ENCODE measurements around the gene COL20A1. TPM values are rescaled to one million over a fixed set of nuclear protein-coding genes. Genes with fewer than 3 reads are reported as not detected.
A peak's percentile ranks its signal among the peaks of the same experiment; 100 is the strongest.

The COL20A1 gene
- total and polyA plus RNA-seq, 7 experiments from 2014 or later = 0.08 TPM; not detected in 6

DNA sequence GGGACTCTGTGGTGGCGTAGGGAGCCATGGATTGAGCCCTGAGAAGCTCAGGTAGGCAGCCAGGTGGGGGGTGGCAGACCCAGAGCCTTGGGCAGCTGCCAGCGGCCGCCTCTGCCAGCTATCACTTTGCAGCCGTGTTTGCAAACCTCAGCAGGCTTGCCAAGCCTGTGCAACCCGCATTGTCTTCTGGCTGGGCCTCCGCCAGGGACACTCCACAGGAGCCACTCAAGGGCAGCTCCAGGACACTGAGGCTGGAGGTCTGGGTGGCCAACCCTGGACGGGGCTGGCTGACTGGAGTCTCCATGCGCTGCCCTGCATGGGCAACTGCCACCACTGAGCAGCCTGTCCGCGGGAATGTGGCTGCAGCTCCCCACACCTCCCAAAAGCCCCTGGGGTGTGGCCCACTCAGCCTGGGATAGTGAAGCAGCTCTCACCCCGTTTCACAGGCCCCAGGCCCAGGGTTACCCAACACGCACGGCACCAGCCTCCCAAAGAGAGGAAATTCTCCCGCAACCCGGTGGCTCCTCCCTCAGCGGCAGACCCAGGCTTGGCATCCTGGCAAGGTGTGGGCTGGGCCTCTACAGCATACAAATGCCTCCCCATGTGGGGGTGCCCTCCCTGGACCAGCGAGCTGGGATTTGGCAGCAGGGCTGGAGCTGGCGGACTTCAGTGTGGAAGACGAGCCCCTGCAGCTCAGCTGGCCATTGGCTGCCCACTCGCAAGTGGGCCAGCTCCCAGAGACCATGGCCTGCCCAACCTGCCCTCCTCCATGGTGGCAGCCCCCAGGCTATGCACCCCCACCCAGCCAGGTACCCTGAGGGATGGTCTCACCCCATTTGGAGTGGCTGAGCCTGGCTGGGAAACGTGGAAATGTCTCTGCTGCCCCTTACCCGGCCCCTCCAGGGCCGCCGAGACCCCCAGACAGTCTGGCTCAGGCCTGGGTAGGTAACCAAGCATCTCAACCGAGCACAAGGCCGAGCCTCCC is 65.2 kb downstream of the COL20A1 start:
- no peak for ATAC-seq
- POLR2A ChIA-PET = no interaction called here
- no peak for DNase-seq
- no peaks in the 10 kb centered on the region for H3K9me3 Mint-ChIP-seq
- H3K4me3 Mint-ChIP-seq = no peak overlapping the region
- CTCF ChIA-PET = no interaction called here
- H3K9me3 ChIP-seq (ENCODE audit: control insufficient read depth in 2 of 3, low read length in 3 of 3) = no peaks in the 10 kb centered on the region
- H3K36me3 ChIP-seq (ENCODE audit: control insufficient read depth in 2 of 3, insufficient read depth in 3 of 3, low read length in 3 of 3) = no peaks in the 10 kb centered on the region
- H3K27me3 Mint-ChIP-seq = peaks cover 9 to 25% (median 12%) of the 10 kb centered on the region in 5 donors
- H3K4me1 Mint-ChIP-seq = peaks cover 0 to 5% (median 0%) of the 10 kb centered on the region in 7 donors
- H3K4me1 ChIP-seq (ENCODE audit: control insufficient read depth in 2 of 2, insufficient read depth in 2 of 2, low read length in 2 of 2) = no peaks in the 10 kb centered on the region
- H3K27me3 ChIP-seq (ENCODE audit: control insufficient read depth in 2 of 2, insufficient read depth in 2 of 2, low read length in 2 of 2) = peaks cover 0 to 3% of the 10 kb centered on the region in 2 donors
- intact Hi-C loops (cut with micrococcal nuclease) = no loop called here
- no peak overlapping the region for H3K4me3 ChIP-seq (ENCODE audit: low read length)
- H3K27ac Mint-ChIP-seq = no peak overlapping the region
- H3K27ac ChIP-seq (ENCODE audit: low read depth, low read length) = no peak overlapping the region
- no peaks in the 10 kb centered on the region for H3K36me3 Mint-ChIP-seq

DNA sequence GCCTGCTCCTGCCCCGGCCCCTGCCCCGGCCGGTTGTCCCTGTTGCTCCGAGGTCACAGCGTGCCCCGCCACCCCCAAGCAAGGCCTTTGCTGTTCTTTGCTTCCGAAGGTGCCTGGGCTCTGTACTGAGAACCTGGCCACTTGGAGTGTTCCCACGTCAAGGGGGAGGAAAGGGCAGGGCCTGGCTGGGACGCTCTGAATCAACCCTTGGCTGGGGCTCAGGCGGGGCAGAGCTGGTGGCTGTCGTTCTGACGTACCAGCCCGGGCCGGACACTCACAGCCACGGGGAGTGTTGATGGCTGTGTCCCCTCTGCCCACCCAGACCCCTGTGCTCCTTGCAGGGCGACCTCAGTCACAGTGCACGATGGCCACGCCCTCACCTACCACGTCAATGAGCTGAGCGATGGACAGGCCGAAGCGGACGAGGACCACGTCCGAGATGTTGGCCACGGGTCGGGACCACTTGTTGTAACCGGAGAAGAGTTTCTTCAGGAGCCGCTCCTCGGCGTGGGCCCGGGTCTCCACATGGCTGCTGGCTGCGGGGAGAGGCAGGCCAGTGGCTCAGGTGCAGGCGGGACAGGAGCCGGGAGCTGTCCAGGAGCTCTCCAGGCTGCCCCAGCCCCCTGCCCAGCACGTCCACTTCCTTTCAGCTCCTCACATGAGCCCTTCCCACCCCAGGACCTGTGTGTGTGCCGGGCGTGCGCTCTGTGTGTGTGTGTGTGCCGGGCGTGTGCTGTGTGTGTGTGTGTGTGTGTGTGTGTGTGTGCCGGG is 66.4 kb downstream of the COL20A1 start:
- H3K4me3 Mint-ChIP-seq = no peak overlapping the region
- no peak for ATAC-seq

DNA sequence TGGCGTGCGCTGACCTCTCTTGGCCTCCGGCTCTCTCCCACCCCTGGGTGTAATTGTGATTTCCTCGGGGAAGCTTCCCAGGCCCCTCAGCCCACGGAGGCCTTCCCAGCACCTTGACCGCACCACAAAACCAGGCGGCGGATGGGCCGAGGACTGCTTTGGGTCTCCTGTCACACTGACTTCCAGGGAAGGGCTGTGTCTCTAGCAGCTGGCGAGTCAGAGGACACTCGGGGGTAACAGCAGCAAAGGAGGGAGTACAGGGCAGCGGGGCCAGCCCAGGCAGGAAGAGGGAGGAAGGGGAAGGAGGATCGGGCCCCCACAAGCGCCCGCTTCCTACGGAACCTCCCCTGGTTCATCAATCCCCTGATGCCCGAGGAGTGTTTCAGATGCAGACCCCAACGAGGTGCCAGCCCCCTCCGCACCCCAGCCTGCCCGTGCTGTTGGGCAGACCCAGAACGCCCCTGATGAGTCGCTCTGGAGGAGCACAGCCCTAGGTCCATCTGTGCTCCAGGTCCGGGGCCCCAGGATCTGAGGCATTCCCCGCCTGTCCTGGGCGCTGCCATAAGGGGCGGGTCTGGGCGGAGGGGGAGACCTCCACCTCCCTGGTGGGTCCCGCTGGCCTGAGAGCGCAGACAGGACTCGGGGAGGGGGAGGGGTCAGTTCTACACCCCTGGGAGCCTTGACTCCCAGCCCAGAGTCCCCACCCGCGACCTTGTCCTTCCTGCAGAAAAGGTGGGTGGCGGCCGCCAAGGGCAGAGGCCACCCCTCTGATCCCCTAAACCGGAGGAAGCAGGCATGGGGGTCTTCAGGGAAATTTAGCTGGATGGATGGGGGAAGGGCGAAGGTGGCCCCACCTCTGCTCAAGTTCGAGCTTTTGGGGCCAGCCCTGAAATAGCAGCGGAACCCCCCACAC is 67.2 kb downstream of the COL20A1 start:
- peaks cover 9 to 26% (median 12%) of the 10 kb centered on the region in 5 donors for H3K27me3 Mint-ChIP-seq
- no peaks in the 10 kb centered on the region for H3K36me3 Mint-ChIP-seq
- H3K4me1 Mint-ChIP-seq = peaks cover 0 to 5% (median 0%) of the 10 kb centered on the region in 7 donors
- no peaks in the 10 kb centered on the region for H3K36me3 ChIP-seq (ENCODE audit: control insufficient read depth in 2 of 3, insufficient read depth in 3 of 3, low read length in 3 of 3)
- ChIA-PET POLR2A (no interaction called here), CTCF (interaction anchor here (0.8 kb wide), 1 partner anchor 21 kb away, joined by 3 read pairs; no protein-coding TSS in a partner anchor)
- no peak for DNase-seq
- no peaks in the 10 kb centered on the region for H3K4me1 ChIP-seq (ENCODE audit: control insufficient read depth in 2 of 2, insufficient read depth in 2 of 2, low read length in 2 of 2)
- H3K27ac Mint-ChIP-seq = no peak overlapping the region
- intact Hi-C loops (cut with micrococcal nuclease) = no loop called here
- no peak overlapping the region for H3K4me3 ChIP-seq (ENCODE audit: low read length)
- H3K27me3 ChIP-seq (ENCODE audit: control insufficient read depth in 2 of 2, insufficient read depth in 2 of 2, low read length in 2 of 2) = peaks cover 0 to 4% of the 10 kb centered on the region in 2 donors
- H3K9me3 ChIP-seq (ENCODE audit: control insufficient read depth in 2 of 3, low read length in 3 of 3) = no peaks in the 10 kb centered on the region
- H3K9me3 Mint-ChIP-seq = no peaks in the 10 kb centered on the region
- no peak for ATAC-seq
- peak overlapping the region in 1 of 10 donors; percentile 31 for H3K4me3 Mint-ChIP-seq
- H3K27ac ChIP-seq (ENCODE audit: low read depth, low read length) = no peak overlapping the region

More for the DNA sequence above, 66.4 kb downstream of the COL20A1 start:
- Histone ChIP-seq H3K36me3 (ENCODE audit: control insufficient read depth in 2 of 3, insufficient read depth in 3 of 3, low read length in 3 of 3) (no peaks in the 10 kb centered on the region), H3K27ac (ENCODE audit: low read depth, low read length) (no peak overlapping the region), H3K4me1 (ENCODE audit: control insufficient read depth in 2 of 2, insufficient read depth in 2 of 2, low read length in 2 of 2) (no peaks in the 10 kb centered on the region), H3K9me3 (ENCODE audit: control insufficient read depth in 2 of 3, low read length in 3 of 3) (no peaks in the 10 kb centered on the region), H3K27me3 (ENCODE audit: control insufficient read depth in 2 of 2, insufficient read depth in 2 of 2, low read length in 2 of 2) (peaks cover 0 to 4% of the 10 kb centered on the region in 2 donors), H3K4me3 (ENCODE audit: low read length) (no peak overlapping the region)
- ChIA-PET CTCF (no interaction called here), POLR2A (no interaction called here)
- Mint-ChIP-seq H3K27me3 (peaks cover 9 to 29% (median 12%) of the 10 kb centered on the region in 5 donors), H3K36me3 (no peaks in the 10 kb centered on the region), H3K4me1 (peaks cover 0 to 5% (median 0%) of the 10 kb centered on the region in 7 donors), H3K27ac (no peak overlapping the region), H3K9me3 (no peaks in the 10 kb centered on the region)
- intact Hi-C loops (cut with micrococcal nuclease) = no loop called here
- DNase-seq = no peak

DNA sequence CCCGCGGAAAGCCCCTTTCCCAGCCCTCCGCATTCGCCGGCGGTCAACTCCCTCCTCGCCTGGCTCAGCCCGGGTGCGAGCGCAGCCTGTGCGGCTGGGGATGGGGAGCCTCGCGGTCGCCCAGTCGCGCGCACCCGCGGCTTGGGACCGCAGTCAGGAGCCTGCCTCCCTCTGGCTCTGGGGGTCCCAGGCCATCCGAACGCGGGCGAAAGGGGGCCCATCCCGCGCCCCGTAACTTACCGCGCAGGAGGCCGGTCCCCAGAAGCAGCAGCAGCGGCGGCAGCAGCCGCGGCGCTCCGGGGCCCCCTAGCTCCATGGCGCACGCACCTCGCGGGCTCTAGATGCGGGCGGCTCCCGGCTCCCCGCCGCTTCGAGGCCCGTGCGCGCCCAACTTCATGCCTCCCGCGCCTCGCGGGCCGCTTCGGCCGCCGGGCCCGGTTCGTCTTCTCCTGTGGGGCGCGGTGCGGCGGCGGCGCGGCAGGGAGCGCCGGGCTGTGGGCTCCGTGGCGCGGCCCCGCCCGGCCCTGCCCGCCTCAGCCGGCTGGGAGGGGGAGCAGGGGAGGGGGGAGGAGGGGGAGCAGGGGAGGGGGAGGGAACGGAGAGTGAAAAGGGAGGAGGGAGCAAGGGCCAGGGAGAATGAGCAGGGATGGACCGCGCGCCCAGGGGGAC is 68.0 kb downstream of the COL20A1 start, which contains the start of gene CHRNA4:
Gene CHRNA4 (minus strand): TSS at position 500 of the 669 bp plus-strand sequence. CDS start 184 bp downstream, at position 316.
- intact Hi-C loops (cut with micrococcal nuclease) = no loop called here
- DNase-seq = no peak
- Histone ChIP-seq H3K4me1 (ENCODE audit: control insufficient read depth in 2 of 2, insufficient read depth in 2 of 2, low read length in 2 of 2) (no peaks in the 10 kb centered on the region), H3K27ac (ENCODE audit: low read depth, low read length) (no peak within 1 kb of the TSS), H3K4me3 (ENCODE audit: low read length) (no peak within 1 kb of the TSS), H3K9me3 (ENCODE audit: control insufficient read depth in 2 of 3, low read length in 3 of 3) (no peaks in the 10 kb centered on the region), H3K36me3 (ENCODE audit: control insufficient read depth in 2 of 3, insufficient read depth in 3 of 3, low read length in 3 of 3) (no peaks in the 10 kb centered on the region), H3K27me3 (ENCODE audit: control insufficient read depth in 2 of 2, insufficient read depth in 2 of 2, low read length in 2 of 2) (peaks cover 0 to 4% of the 10 kb centered on the region in 2 donors)
- H3K4me1 Mint-ChIP-seq = peaks cover 0 to 5% (median 0%) of the 10 kb centered on the region in 7 donors
- H3K36me3 Mint-ChIP-seq = no peaks in the 10 kb centered on the region
- no peak for ATAC-seq
- POLR2A ChIA-PET = no interaction called here
- H3K27ac Mint-ChIP-seq = no peak within 1 kb of the TSS
- peak within 1 kb of the TSS in 1 of 10 donors; percentile 31 for H3K4me3 Mint-ChIP-seq
- peaks cover 9 to 28% (median 12%) of the 10 kb centered on the region in 5 donors for H3K27me3 Mint-ChIP-seq
- CTCF ChIA-PET = interaction anchor here (0.8 kb wide), 1 partner anchor 20 kb away, joined by 3 read pairs; no protein-coding TSS in a partner anchor
- no peaks in the 10 kb centered on the region for H3K9me3 Mint-ChIP-seq

DNA sequence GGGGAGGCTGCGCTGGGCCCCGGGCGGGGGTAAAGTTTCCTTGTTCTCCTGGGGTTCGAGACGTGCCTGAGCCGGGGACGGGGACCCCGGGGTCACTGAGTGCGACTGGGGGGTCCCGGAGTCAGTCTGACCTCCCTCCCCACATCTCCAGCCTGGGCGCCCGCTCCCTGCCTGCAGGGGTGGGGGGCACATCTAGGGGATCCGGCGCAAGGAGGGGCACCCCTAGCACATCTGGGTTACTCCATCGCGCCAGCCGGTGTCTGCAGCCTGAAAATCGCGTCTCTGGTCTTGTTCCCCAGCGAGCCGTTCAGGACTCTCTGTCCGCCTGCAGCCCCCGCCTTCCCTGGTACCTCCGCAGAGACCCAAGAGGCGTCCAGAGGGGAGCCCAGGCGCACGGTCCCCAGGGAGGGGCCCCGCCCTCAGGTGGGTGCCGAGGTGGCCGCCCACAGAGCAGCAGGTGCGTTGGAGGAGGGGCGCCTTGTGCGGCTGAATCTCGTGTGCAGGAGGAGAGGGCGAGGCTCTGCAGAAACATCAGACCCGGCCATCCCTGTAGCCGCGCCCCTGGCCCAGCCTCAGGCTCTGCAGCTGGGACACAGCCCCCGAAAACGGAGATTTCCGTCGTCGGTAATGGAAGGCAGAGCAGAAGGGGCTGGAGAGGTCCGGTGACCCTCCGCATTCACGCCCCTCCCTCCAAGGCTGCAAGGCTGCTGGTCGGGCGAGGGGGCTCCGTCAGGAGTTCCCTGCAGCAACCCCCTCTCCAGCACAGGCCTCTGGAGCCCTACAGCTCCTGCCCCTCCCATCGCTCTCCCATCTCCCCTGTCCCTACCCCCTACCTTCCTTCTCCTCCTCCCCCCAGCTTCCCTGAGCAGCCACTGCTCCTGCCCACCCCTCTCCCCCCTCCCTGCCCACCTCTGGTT is 68.8 kb downstream of the COL20A1 start:
- Mint-ChIP-seq H3K27ac (no peak overlapping the region), H3K4me3 (peak overlapping the region in 1 of 10 donors; percentile 61), H3K36me3 (no peaks in the 10 kb centered on the region), H3K4me1 (peaks cover 0 to 5% (median 0%) of the 10 kb centered on the region in 7 donors), H3K27me3 (peaks cover 9 to 28% (median 12%) of the 10 kb centered on the region in 5 donors), H3K9me3 (no peaks in the 10 kb centered on the region)
- Histone ChIP-seq H3K4me3 (ENCODE audit: low read length) (no peak overlapping the region), H3K27me3 (ENCODE audit: control insufficient read depth in 2 of 2, insufficient read depth in 2 of 2, low read length in 2 of 2) (peaks cover 0 to 4% of the 10 kb centered on the region in 2 donors), H3K4me1 (ENCODE audit: control insufficient read depth in 2 of 2, insufficient read depth in 2 of 2, low read length in 2 of 2) (no peaks in the 10 kb centered on the region), H3K27ac (ENCODE audit: low read depth, low read length) (no peak overlapping the region), H3K9me3 (ENCODE audit: control insufficient read depth in 2 of 3, low read length in 3 of 3) (no peaks in the 10 kb centered on the region), H3K36me3 (ENCODE audit: control insufficient read depth in 2 of 3, insufficient read depth in 3 of 3, low read length in 3 of 3) (no peaks in the 10 kb centered on the region)
- intact Hi-C loops (cut with micrococcal nuclease) = no loop called here
- peak; percentile 22 for ATAC-seq
- DNase-seq = peak in 1 of 9 donors; percentile 11
- POLR2A ChIA-PET = no interaction called here
- CTCF ChIA-PET = no interaction called here

Data from naive thymus-derived CD4-positive, alpha-beta T cell (primary cell).